ENCODE data around the gene SYT9. TPM values are rescaled to one million over a fixed set of nuclear protein-coding genes. Genes with fewer than 3 reads are reported as not detected.

SYT9 gene
- total RNA-seq, 1 experiment from 2014 or later, result not detected

GRCh38 chr11:7473717-7474116, 222.0 kb downstream of the SYT9 start:
- no peaks in the 10 kb centered on the region for H3K27me3 Mint-ChIP-seq (ENCODE audit: insufficient read depth, unreplicated experiment)
- BruUV-seq (replicated peaks), result no TSS peak

DNA sequence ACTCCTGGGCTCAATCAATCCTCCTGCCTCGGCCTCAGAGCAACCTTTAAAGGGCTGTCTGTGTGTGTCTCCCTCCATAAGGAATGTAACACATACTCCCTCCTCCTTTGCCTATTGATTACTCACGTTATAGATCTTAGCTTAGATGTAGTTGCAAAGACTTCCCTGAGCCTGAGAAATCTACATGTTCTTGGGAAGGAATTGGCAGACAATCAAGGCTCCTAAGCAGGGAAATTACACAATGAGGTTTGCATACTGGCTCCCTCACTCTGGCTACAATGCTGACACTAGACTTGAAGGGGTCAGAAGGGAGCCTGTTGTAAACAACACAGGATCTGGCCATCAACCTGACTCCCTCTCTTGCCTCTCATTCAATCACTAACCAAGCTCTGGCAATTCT, 228.4 kb downstream of the SYT9 start:
- no peak overlapping the region for H3K4me3 Mint-ChIP-seq (ENCODE audit: unreplicated experiment)
- CTCF ChIA-PET, result interaction anchor here (0.8 to 1.2 kb wide), 2 partner anchors 12 to 33 kb away, joined by 3 to 4 read pairs; no protein-coding TSS in a partner anchor

More at GRCh38 chr11:7473717-7474116, 222.0 kb downstream of the SYT9 start:
- ChIA-PET CTCF (interaction anchor here (1.1 to 1.6 kb wide), 3 partner anchors 13 to 214 kb away, joined by 3 to 5 read pairs (median 3); no protein-coding TSS in a partner anchor), POLR2A (no interaction called here)
- Mint-ChIP-seq H3K9me3 (ENCODE audit: unreplicated experiment) (no peaks in the 10 kb centered on the region), H3K4me1 (ENCODE audit: insufficient read depth, unreplicated experiment) (no peaks in the 10 kb centered on the region), H3K27ac (ENCODE audit: low read depth, unreplicated experiment) (no peak overlapping the region), H3K36me3 (ENCODE audit: insufficient read depth, unreplicated experiment) (no peaks in the 10 kb centered on the region), H3K4me3 (ENCODE audit: unreplicated experiment) (no peak overlapping the region)
- no peak for DNase-seq (ENCODE audit: unreplicated experiment)
- TF ChIP-seq CTCF (IDR thresholded peaks at IDR 0.05; ENCODE audit: unreplicated experiment), result no peak
- intact Hi-C loops (cut with micrococcal nuclease), result no loop called here

GRCh38 chr11:7484131-7484530, 232.4 kb downstream of the SYT9 start:
- H3K4me1 Mint-ChIP-seq (ENCODE audit: insufficient read depth, unreplicated experiment), result no peaks in the 10 kb centered on the region
- intact Hi-C loops (cut with micrococcal nuclease), result no loop called here
- BruUV-seq (replicated peaks), result no TSS peak
- CTCF ChIA-PET, result no interaction called here
- H3K36me3 Mint-ChIP-seq (ENCODE audit: insufficient read depth, unreplicated experiment), result no peaks in the 10 kb centered on the region
- TF ChIP-seq CTCF (IDR thresholded peaks at IDR 0.05; ENCODE audit: unreplicated experiment), result no peak
- no peak for DNase-seq (ENCODE audit: unreplicated experiment)
- POLR2A ChIA-PET, result no interaction called here
- H3K4me3 Mint-ChIP-seq (ENCODE audit: unreplicated experiment), result no peak overlapping the region
- no peaks in the 10 kb centered on the region for H3K27me3 Mint-ChIP-seq (ENCODE audit: insufficient read depth, unreplicated experiment)
- H3K9me3 Mint-ChIP-seq (ENCODE audit: unreplicated experiment), result no peaks in the 10 kb centered on the region
- no peak overlapping the region for H3K27ac Mint-ChIP-seq (ENCODE audit: low read depth, unreplicated experiment)

More for the DNA sequence above, 228.4 kb downstream of the SYT9 start:
- no peaks in the 10 kb centered on the region for H3K36me3 Mint-ChIP-seq (ENCODE audit: insufficient read depth, unreplicated experiment)
- BruUV-seq (replicated peaks), result no TSS peak
- no peaks in the 10 kb centered on the region for H3K27me3 Mint-ChIP-seq (ENCODE audit: insufficient read depth, unreplicated experiment)
- POLR2A ChIA-PET, result no interaction called here
- no peak for TF ChIP-seq CTCF (IDR thresholded peaks at IDR 0.05; ENCODE audit: unreplicated experiment)
- H3K4me1 Mint-ChIP-seq (ENCODE audit: insufficient read depth, unreplicated experiment), result no peaks in the 10 kb centered on the region
- no peak overlapping the region for H3K27ac Mint-ChIP-seq (ENCODE audit: low read depth, unreplicated experiment)
- H3K9me3 Mint-ChIP-seq (ENCODE audit: unreplicated experiment), result no peaks in the 10 kb centered on the region
- intact Hi-C loops (cut with micrococcal nuclease), result no loop called here
- peak; percentile 20 for DNase-seq (ENCODE audit: unreplicated experiment)

DNA sequence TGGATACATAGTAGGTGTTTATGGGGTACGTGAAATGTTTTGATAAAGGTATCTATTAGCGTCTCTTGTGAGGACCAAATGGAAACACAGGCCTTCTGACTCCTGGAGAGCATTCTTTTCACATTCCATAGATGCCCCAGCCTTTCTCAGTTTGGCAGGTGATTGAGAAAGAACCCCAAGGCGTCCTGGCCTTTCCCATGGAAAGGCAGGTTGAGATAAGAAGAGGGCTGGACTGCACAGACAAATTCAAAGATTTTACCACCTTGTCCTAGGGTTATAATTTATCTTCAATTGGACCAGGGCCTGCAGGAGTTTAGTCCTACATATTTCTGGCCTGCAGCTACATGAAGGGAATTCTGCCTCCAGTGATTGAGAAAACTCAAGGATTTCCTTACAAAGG, 232.9 kb downstream of the SYT9 start:
- ChIA-PET POLR2A (no interaction called here), CTCF (interaction anchor here (0.7 to 1.1 kb wide), 2 partner anchors 9 to 28 kb away, joined by 3 read pairs; no protein-coding TSS in a partner anchor)
- no peak overlapping the region for H3K4me3 Mint-ChIP-seq (ENCODE audit: unreplicated experiment)
- DNase-seq (ENCODE audit: unreplicated experiment), result no peak
- no peaks in the 10 kb centered on the region for H3K4me1 Mint-ChIP-seq (ENCODE audit: insufficient read depth, unreplicated experiment)
- intact Hi-C loops (cut with micrococcal nuclease), result no loop called here
- H3K27ac Mint-ChIP-seq (ENCODE audit: low read depth, unreplicated experiment), result no peak overlapping the region
- no peaks in the 10 kb centered on the region for H3K9me3 Mint-ChIP-seq (ENCODE audit: unreplicated experiment)
- TF ChIP-seq CTCF (IDR thresholded peaks at IDR 0.05; ENCODE audit: unreplicated experiment), result no peak
- no TSS peak for BruUV-seq (replicated peaks)
- no peaks in the 10 kb centered on the region for H3K36me3 Mint-ChIP-seq (ENCODE audit: insufficient read depth, unreplicated experiment)
- no peaks in the 10 kb centered on the region for H3K27me3 Mint-ChIP-seq (ENCODE audit: insufficient read depth, unreplicated experiment)

Data from MCF 10A (cell line).